Epithelial cell of esophagus (primary cell): ENCODE data around the gene LAX1.
"Not testable (repeated sequence)": the region's sequence is repeated elsewhere in the genome, so short reads cannot be mapped to it uniquely, and the experiment has no call there.

Experiments used
- DNase-seq: peaks from one replicate; pipeline ENCODE4 v3.0.0; 2010; ENCODE audit warnings: low read depth
- H3K4me3 ChIP-seq: 2 replicates; pipeline ENCODE4 v1.5.1; 2011; ENCODE audit warnings: mild to moderate bottlenecking, low read length, control low read depth
- CTCF ChIP-seq: IDR thresholded peaks from 2 replicates; pipeline ENCODE4 v1.5.1; 2011; ENCODE audit warnings: low read depth, mild to moderate bottlenecking, low read length, control low read depth, inconsistent platforms; ENCODE audit not compliant: insufficient read depth; ENCODE audit errors: missing control alignments

The LAX1 gene

GRCh38 chr1:203742436-203742835 is 22.5 kb upstream of the LAX1 start:
- DNase-seq, result no peak
- H3K4me3 ChIP-seq, result no peak overlapping the region
- TF ChIP-seq CTCF, result no peak

- H3K4me3 ChIP-seq, result no peak overlapping the region
- peak; percentile 15 for DNase-seq
- no peak for TF ChIP-seq CTCF
Observed at GRCh38 chr1:203743091-203743571, 21.9 kb upstream of the LAX1 start.

- no peak overlapping the region for H3K4me3 ChIP-seq
- no peak for TF ChIP-seq CTCF
- DNase-seq, result peak; percentile 49
Observed at GRCh38 chr1:203744075-203744972, 20.7 kb upstream of the LAX1 start.

- DNase-seq, result no peak
- H3K4me3 ChIP-seq, result no peak overlapping the region
- no peak for TF ChIP-seq CTCF
Observed at GRCh38 chr1:203746281-203746680, 18.7 kb upstream of the LAX1 start.

GRCh38 chr1:203751051-203751450 is 13.9 kb upstream of the LAX1 start:
- peak; percentile 33 for TF ChIP-seq CTCF
- peak; percentile 97 for DNase-seq

GRCh38 chr1:203751618-203752361 is 13.2 kb upstream of the LAX1 start:
- not testable (repeated sequence) for DNase-seq, H3K4me3 ChIP-seq

More at GRCh38 chr1:203751051-203751450, 13.9 kb upstream of the LAX1 start:
- no peak overlapping the region for H3K4me3 ChIP-seq

GRCh38 chr1:203754455-203754864 is 10.5 kb upstream of the LAX1 start:
- TF ChIP-seq CTCF, result no peak
- no peak overlapping the region for H3K4me3 ChIP-seq
- DNase-seq, result peak; percentile 71
